Adrenal gland (tissue), 12 donors: ENCODE data around the gene MAP3K20. TPM values are rescaled to one million over a fixed set of nuclear protein-coding genes. Genes with fewer than 3 reads are reported as not detected.

Experiments used
- DNase-seq, 7 donors: peaks; one replicate each; pipeline ENCODE4 v3.0.0-alpha.2; 2019 to 2020
- H3K27ac ChIP-seq, 5 donors: fragments of 200-600 bp; sonication (generic) in 4 of 5; 1 replicate in 3 of 5; 2 replicates in 2 of 5; pipeline versions ENCODE4 v1.5.1 to v1.8.0; 2016 to 2020; ENCODE audit warnings: mild to moderate bottlenecking in 1 of 5
- H3K27me3 ChIP-seq: fragments of 200-600 bp; 2 replicates; pipeline ENCODE4 v1.8.0; 2021
- H3K36me3 ChIP-seq, 2 donors: fragments of 200-600 bp; replicated peaks in 1 of 2; 1 replicate in 1 of 2; 2 replicates in 1 of 2; pipeline versions ENCODE4 v1.5.1 to v1.8.0; 2018 to 2022
- H3K4me1 ChIP-seq, 2 donors: fragments of 200-600 bp; replicated peaks in 1 of 2; 1 replicate in 1 of 2; 2 replicates in 1 of 2; pipeline versions ENCODE4 v1.5.1 to v1.8.0; 2018 to 2021
- H3K4me3 ChIP-seq, 4 donors: fragments of 200-600 bp; sonication (generic) in 3 of 4; one replicate each; pipeline ENCODE4 v1.5.1; 2016 to 2018
- H3K9me3 ChIP-seq, 3 donors: fragments of 200-600 bp; sonication (generic) in 1 of 3; replicated peaks in 1 of 3; 1 replicate in 2 of 3; 2 replicates in 1 of 3; pipeline versions ENCODE4 v1.5.1 to v1.8.0; 2016 to 2021
- POLR2A ChIP-seq, 2 donors: fragments of 450-650 bp; IDR thresholded peaks; one replicate each; pipeline ENCODE4 v1.6.1; 2017; ENCODE audit warnings: antibody characterized with exemption in 2 of 2, mild to moderate bottlenecking in 2 of 2, moderate library complexity in 1 of 2
- WGBS, 4 donors: extraction: QIAGEN DNeasy Blood & Tissue Kit in 2 of 4; methylation state at CpG; one replicate each; pipeline versions ENCODE4 v1.1.5 to v1.1.7; 2013 to 2017; 5-methylcytosine and 5-hydroxymethylcytosine counted together
- intact Hi-C, 2 donors: fragments of 100-400 bp; cut with DNase I; formaldehyde crosslinking; loops; one replicate each; pipeline versions ENCODE4 v1.14.1 to v1.15.0; 2022 to 2023
- polyA plus RNA-seq, 3 donors: library from polyadenylated mRNA; stranded (reverse); fragments of 200-250 nt in 2 of 3; fragments of 350-450 nt in 1 of 3; fragmentation: Illumina TruSeq in 1 of 3; extraction: RNeasy Lipid Tissue Mini Kit (QIAGEN cat#74804) in 1 of 3; gene quantifications; one replicate each; pipeline ENCODE4 v1.2.3, GENCODE V29; 2013 to 2014
- total RNA-seq, 9 donors: library from RNA; depleted of rRNA in 4 of 9; stranded (reverse); fragments of >200 nt in 4 of 9; fragments of 120-200 nt in 1 of 9; fragmentation: NEBNext Ultra II Directional in 1 of 9; extraction: Animal tissue kit (Norgen Biotek cat#: 25700) in 1 of 9; gene quantifications; one replicate each; pipeline versions ENCODE4 v1.1.0 to v1.2.4, GENCODE V29; 2013 to 2023
- TF ChIP-seq, protein P1 (sequence below), 6 experiments: fragments of 450-650 bp in 4 of 6; fragments of 200-600 bp in 2 of 6; sonication (generic) in 1 of 6; IDR thresholded peaks; 1 replicate in 5 of 6; 2 replicates in 1 of 6; pipeline versions ENCODE4 v1.5.1 to v1.8.0; 2016 to 2021; ENCODE audit warnings: antibody characterized with exemption in 6 of 6, mild to moderate bottlenecking in 2 of 6, moderate library complexity in 1 of 6
- donor health status: healthy with polysubstance abuse.
- donor health status: Bipolar disorder and iron deficiency.
- donor health status: DM: yes; HTN: yes; CAD: no.
- donor health status: DM: no; HTN: no; CAD: no.
- donor health status: DM: no; HTN: no; CAD: no.
- donor health status: DM: yes; HTN: yes; CAD: no.

MAP3K20 gene
- total and polyA plus RNA-seq, 12 donors, result 8.1 to 54.2 (median 25.4) TPM

DNA sequence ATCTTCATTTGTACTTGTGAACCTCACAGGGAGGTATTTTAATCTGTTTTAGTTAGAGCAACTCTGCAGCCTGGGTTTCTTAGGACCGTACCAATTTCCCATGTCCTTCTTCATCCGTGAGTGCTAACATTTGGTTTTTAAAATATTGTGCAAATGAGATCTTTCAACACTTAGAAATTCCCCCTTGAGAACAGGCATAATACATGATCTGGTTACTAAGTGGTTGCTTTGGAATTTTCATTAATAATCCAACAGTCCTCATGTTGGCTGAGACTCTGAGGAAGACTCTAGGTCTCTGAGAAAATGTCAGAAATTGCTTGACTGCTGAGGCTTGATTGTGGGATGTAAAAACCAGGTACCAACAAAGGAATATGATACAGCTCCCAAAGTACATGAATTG is 153.4 kb downstream of the MAP3K20 start:
- intact Hi-C loops, result no loop called here
- no peaks in the 10 kb centered on the region for H3K27me3 ChIP-seq
- no peaks in the 10 kb centered on the region for H3K4me1 ChIP-seq
- H3K36me3 ChIP-seq, result no peaks in the 10 kb centered on the region
- no peak for DNase-seq
- no peak overlapping the region for H3K27ac ChIP-seq
- no peaks in the 10 kb centered on the region for H3K9me3 ChIP-seq
- 70 to 93% (median 87%) methylated on average over 2 of the region's 2 CpGs for WGBS, 4 donors
- H3K4me3 ChIP-seq, result no peak overlapping the region
- TF ChIP-seq, protein P1, sequence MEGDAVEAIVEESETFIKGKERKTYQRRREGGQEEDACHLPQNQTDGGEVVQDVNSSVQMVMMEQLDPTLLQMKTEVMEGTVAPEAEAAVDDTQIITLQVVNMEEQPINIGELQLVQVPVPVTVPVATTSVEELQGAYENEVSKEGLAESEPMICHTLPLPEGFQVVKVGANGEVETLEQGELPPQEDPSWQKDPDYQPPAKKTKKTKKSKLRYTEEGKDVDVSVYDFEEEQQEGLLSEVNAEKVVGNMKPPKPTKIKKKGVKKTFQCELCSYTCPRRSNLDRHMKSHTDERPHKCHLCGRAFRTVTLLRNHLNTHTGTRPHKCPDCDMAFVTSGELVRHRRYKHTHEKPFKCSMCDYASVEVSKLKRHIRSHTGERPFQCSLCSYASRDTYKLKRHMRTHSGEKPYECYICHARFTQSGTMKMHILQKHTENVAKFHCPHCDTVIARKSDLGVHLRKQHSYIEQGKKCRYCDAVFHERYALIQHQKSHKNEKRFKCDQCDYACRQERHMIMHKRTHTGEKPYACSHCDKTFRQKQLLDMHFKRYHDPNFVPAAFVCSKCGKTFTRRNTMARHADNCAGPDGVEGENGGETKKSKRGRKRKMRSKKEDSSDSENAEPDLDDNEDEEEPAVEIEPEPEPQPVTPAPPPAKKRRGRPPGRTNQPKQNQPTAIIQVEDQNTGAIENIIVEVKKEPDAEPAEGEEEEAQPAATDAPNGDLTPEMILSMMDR (IDR thresholded peaks at IDR 0.05), result no peak

DNA sequence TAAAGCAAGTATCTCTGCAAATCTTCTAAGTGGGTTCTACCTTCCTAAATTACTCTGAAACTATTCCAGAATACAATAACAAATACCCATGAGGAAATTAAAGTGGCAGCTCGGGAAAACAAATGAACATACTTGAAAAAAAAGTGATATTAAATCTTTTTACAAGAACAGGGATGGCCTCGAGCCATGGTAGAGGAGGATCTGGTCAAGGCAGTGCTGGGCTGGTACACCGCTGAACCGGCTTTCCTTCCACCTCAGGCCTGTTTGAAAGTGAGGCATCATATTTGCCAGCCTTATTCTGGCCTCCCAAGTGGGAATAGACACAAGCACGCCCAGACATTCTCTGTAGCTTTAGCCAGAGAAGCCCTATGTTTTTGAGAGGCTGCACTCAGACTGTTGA is 154.5 kb downstream of the MAP3K20 start:
- H3K36me3 ChIP-seq, result no peaks in the 10 kb centered on the region
- 91 to 96% (median 94%) methylated on average over 5 of the region's 5 CpGs for WGBS, 4 donors
- no peaks in the 10 kb centered on the region for H3K9me3 ChIP-seq
- H3K4me1 ChIP-seq, result no peaks in the 10 kb centered on the region
- intact Hi-C loops, result no loop called here
- no peak for DNase-seq
- H3K27ac ChIP-seq, result no peak overlapping the region
- H3K27me3 ChIP-seq, result no peaks in the 10 kb centered on the region
- TF ChIP-seq, protein P1 (IDR thresholded peaks at IDR 0.05), result no peak
- no peak for TF ChIP-seq POLR2A (IDR thresholded peaks at IDR 0.05)
- H3K4me3 ChIP-seq, result no peak overlapping the region

DNA sequence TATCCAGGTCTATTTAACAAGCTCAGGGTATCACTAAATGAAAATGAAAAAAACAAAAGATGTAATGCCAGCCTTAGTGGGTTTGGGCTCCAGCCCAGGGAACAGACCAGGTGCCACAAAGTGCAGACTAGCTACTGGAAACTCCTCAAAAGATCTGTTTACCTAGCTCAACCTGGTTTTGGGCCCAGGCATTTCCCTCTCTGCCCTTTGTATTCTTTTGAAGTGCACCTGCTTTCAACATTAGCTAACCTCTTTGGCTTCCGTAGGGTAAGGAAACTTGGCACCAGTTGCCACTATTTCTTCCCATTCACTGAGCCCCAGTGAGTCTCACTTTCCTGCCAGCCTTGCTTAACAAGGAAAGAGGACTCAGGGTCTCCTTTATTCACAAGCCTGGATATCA is 155.4 kb downstream of the MAP3K20 start:
- H3K9me3 ChIP-seq, result no peaks in the 10 kb centered on the region
- no peaks in the 10 kb centered on the region for H3K36me3 ChIP-seq
- TF ChIP-seq, protein P1 (IDR thresholded peaks at IDR 0.05), result no peak
- no peak for TF ChIP-seq POLR2A (IDR thresholded peaks at IDR 0.05)
- no peaks in the 10 kb centered on the region for H3K27me3 ChIP-seq
- H3K4me3 ChIP-seq, result no peak overlapping the region
- no peaks in the 10 kb centered on the region for H3K4me1 ChIP-seq
- no peak for DNase-seq
- H3K27ac ChIP-seq, result no peak overlapping the region
- WGBS, 4 donors, result 64 to 83% (median 78%) methylated on average over 1 of the region's 1 CpG
- intact Hi-C loops, result no loop called here

DNA sequence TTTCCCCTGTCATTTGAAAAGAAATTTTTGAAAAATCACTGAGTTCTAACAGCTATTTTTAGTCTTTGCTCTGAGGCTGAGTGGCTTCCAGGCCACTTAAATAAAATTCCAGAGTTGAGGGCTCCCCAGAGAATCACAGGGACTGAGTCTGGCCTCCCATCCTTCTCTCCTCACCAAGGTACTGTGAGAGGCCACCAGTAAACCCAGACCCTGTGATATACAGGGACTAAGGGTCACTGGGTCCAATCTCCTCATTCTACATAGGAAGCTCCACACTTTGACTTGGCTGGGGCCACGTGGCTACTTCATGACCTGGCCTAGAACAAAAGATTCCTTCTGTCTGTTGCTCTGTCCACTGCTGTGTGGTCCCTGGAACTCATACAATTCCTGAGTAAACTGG is 155.8 kb downstream of the MAP3K20 start:
- TF ChIP-seq, protein P1 (IDR thresholded peaks at IDR 0.05), result no peak
- TF ChIP-seq POLR2A (IDR thresholded peaks at IDR 0.05), result no peak
- H3K27ac ChIP-seq, result no peak overlapping the region
- WGBS, 4 donors, result 77 to 100% (median 84%) methylated on average over 1 of the region's 1 CpG
- no peaks in the 10 kb centered on the region for H3K9me3 ChIP-seq
- no peak overlapping the region for H3K4me3 ChIP-seq
- H3K36me3 ChIP-seq, result no peaks in the 10 kb centered on the region
- intact Hi-C loops, result no loop called here
- no peaks in the 10 kb centered on the region for H3K27me3 ChIP-seq
- DNase-seq, result no peak
- no peaks in the 10 kb centered on the region for H3K4me1 ChIP-seq
